Breast epithelium (tissue), 3 donors: Measurements from ENCODE around the gene PSMF1.

Source experiments
- CTCF ChIP-seq, 3 donors: fragments of 450-650 bp; IDR thresholded peaks; one replicate each; pipeline ENCODE4 v1.5.1; 2016 to 2017; ENCODE audit warnings: antibody characterized with exemption in 3 of 3, mild to moderate bottlenecking in 3 of 3, moderate library complexity in 3 of 3
- POLR2A ChIP-seq: fragments of 450-650 bp; IDR thresholded peaks from one replicate; pipeline ENCODE4 v1.6.1; 2016; ENCODE audit warnings: antibody characterized with exemption, mild to moderate bottlenecking, moderate library complexity
- POLR2AphosphoS5 ChIP-seq, 3 donors: sonication (generic); formaldehyde crosslinking; IDR thresholded peaks; one replicate each; pipeline ENCODE4 v1.6.1; 2017; ENCODE audit warnings: antibody characterized with exemption in 3 of 3

GRCh38 chr20:1206366-1207148, 88.2 kb downstream of the PSMF1 start:
- TF ChIP-seq CTCF (IDR thresholded peaks at IDR 0.05) (no peak), POLR2AphosphoS5 (IDR thresholded peaks at IDR 0.05) (no peak), POLR2A (no peak)
